Hematopoietic multipotent progenitor cell treated with erythropoietin and hydrocortisone succinate and interleukin-3 and kit ligand, for 17 days (in vitro differentiated cells): Measurements from ENCODE around the gene PHYHIPL.
A peak's percentile ranks its signal among the peaks of the same experiment; 100 is the strongest.
"Not testable (repeated sequence)": the region's sequence is repeated elsewhere in the genome, so short reads cannot be mapped to it uniquely, and the experiment has no call there.

Source experiments
- DNase-seq: peaks from one replicate; pipeline ENCODE4 v3.0.0-alpha.2; 2015; ENCODE audit warnings: low spot score

The PHYHIPL gene

DNA sequence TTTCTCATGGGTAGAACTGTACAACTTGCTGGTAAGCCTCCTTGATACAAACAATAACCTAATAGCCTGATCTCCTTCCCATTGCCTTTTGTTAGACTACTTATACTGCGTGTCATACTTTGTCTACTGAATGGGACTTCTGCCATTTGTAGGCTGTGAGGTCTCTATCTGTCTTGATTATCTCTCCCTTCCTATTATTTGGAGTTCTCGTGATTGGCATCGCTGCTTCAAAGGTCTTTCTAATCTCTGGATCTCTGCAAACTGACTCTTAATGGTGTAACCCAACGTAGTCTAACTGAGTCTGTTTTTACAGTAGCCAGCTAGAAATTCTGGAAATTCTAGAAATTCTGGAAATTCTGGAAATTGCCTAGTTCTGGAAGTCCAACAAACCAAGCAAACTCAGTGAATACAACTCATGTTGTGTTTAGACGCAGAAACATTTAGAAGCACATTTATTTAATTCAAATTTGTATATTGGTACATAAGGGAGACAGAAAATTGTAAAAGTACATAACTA, 29.8 kb downstream of the PHYHIPL start:
- DNase-seq: no peak

GRCh38 chr10:59212301-59212798, 35.9 kb downstream of the PHYHIPL start:
- DNase-seq: no peak

- no peak for DNase-seq
These were observed 37.7 kb downstream of the PHYHIPL start for GRCh38 chr10:59214160-59214559.

- no peak for DNase-seq
These were observed 39.9 kb downstream of the PHYHIPL start for GRCh38 chr10:59216178-59216869.

DNA sequence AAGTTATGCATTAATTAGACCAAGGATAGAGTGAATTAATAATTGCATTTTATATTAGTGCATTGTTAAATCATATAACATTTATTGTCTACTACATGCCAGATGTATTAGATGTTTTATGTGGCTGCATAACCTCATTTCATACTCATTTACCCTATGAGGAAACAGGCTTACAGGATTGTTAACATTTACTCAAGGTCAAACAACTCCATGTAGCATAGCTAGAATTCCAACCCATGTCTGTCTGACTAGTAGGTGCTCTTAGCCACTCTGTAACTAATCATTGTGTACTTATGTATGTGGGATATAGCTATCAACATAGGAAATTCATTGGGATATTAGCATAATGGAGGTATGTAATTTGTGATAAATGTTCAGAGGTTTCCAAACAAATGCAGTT, 46.3 kb downstream of the PHYHIPL start:
- no peak for DNase-seq

DNA sequence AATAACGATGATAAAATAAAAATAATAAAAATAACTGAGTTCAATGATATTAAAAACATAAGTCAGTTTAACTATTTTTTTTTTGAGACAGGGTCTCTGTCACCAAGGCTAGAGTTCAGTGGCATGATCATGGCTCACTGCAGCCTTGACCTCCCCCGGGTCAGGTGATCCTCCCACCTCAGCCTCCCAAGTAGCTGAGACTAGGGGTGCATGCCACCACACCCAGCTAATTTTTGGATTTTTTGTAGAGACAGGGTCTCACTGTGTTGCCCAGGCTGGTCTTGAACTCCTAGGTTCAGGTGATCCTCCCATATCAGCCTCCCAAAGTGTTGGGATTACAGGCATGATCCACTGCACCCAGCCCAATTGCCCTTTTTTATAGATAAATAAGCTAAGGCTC, 47.2 kb downstream of the PHYHIPL start:
- DNase-seq: not testable (repeated sequence)

DNA sequence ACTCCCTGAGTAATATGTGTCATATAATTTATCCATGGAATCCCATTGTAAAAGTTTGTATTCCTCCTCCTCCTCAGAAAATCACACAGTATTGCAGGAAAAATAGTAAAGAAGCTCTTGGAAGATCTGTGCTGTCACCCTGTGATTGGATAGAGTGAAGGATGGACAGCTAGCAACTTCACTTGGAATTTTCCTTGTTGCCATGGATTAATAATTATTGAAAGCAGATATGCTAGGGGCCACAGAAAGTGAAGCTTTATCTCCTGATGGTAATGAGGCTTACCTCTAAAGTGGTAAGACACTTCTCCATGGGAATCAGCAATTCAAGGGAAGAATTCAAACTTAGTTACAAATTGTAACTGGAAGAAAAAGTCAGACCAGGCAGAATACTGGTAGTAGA, 48.8 kb downstream of the PHYHIPL start:
- DNase-seq: no peak

DNA sequence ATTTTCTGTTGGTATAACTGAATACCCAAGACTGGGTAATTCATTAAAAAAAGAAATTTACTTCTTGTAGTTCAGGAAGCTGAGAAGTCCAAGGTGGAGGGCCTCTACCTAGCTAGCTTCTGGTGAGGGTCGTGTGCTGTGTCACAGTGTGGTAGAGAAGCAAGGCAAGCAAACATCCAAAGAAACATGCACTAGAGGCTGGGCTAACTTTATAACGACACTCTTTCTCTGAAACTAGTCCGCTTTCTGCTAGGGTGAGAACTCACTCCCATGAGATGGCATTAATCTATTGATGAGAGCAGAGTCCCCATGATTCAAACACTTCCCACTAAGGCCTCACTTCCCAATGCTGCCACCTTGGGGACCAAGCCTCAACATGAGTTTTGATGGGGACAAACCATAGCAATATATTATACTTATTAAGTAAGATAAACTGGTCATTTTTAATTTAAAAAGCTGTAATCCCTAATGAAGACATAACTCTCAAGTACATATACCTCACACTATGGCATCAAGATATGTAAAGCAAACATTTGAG, 50.8 kb downstream of the PHYHIPL start:
- DNase-seq: no peak

- no peak for DNase-seq
These were observed 53.0 kb downstream of the PHYHIPL start for GRCh38 chr10:59229441-59229840.

- no peak for DNase-seq
These were observed 57.8 kb downstream of the PHYHIPL start for GRCh38 chr10:59234194-59234593.

DNA sequence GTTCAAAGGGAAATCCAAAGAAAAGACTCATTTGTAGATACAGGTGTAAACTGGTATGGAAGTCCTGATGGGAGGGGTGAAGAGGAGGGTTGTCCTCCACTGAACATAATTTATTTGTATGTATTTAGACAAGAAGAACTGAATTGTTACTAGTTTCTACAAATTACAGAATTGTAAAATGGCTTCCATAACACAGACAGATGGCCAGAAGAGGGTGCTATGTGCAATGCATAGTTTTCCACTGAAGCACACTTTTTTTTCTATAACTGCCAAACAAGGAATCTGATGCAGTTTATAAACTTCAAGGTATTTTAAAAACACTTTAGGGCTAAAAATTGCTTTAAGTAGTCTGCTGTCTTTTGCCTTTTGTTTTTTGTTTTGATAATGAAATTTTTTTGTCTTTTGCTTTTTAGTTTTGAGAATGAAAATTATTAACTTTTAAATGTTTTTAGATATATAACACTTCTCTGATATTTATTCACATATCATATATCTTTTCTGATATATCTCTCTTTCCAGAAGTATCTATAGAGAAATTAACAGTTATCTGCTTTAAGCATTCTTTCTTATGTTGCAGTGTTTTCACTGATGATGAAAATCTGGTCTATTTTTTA, 58.5 kb downstream of the PHYHIPL start:
- no peak for DNase-seq

DNA sequence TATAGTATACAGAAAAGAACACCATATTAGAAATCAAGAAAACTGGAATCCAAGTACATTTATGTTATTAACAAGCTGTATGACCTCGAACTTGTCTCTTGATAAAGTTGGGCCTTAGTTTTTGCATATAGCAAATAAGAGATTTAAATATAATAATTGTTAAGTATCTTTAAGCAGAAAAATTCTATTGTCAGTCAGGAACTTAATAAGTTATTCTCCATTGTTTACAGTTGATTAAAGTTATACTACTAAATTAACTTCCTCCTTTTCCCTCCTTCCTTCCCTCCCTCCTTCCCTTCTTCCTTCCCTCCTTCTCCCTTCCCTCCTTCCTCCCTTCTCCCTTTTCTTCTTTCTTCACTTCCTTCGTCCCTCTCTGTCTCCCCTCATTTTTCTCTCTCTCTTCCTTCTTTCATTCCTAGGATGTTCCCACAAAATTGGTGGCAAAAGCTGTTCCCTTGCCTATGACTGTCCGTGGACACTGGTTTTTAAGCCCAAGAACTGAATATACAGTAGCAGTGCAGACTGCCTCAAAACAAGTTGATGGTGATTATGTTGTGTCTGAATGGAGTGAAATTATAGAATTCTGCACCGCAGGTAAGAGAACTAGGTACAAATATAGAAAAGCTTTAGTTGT, 59.7 kb downstream of the PHYHIPL start:
- no peak for DNase-seq

DNA sequence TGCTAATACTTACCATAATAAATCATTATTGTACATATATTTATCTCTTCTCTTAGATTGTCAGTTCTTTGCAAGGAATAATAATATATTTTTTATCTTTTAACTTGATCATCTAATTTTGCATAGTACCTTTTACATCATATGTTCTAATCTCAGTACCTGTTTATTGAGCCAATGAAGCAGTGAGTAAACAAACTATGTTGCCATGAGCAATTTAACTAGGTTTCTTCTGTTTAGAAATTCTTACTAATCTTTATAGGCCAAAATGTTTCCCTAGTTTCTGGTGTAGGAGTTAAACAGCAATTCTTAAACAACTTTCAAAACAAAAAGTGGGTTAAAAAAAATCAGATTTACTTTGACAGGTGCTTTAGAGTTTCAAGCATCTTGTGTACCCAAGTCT, 61.3 kb downstream of the PHYHIPL start:
- no peak for DNase-seq

GRCh38 chr10:59239108-59239507, 62.7 kb downstream of the PHYHIPL start:
- not testable (repeated sequence) for DNase-seq

GRCh38 chr10:59240582-59241183, 64.2 kb downstream of the PHYHIPL start:
- peak; percentile 24 for DNase-seq

- no peak for DNase-seq
These were observed 65.6 kb downstream of the PHYHIPL start for GRCh38 chr10:59242057-59242456.

GRCh38 chr10:59242991-59243390, 66.5 kb downstream of the PHYHIPL start:
- no peak for DNase-seq

DNA sequence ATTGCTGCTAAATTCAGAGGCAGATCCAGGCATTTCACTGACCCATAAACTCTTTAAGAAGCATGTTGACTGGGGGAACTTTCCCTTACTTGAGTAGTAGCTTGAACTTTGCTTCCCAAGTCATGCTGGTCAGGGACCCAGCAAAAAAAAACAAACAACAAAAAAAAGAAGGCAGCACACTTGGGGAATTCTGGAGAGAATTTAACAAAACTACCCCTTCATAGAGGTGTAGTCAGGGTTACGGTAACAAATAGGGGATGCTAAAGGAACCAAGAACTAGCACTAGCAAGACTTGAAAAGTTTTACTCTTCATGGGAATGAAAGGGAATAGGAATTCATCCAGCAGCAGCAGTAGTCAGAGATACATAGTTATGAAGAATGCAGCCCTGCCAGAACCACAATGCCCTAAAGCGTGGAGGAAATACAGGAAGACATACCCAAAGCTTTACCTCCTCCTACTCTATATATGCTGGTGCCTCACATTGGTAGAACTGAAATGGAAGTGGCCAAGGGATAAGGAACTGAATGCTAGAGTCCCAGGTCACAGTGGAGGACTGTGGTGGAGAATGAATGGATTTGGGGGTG, 67.3 kb downstream of the PHYHIPL start:
- DNase-seq: no peak

- no peak for DNase-seq
These were observed 68.4 kb downstream of the PHYHIPL start for GRCh38 chr10:59244871-59245270.

DNA sequence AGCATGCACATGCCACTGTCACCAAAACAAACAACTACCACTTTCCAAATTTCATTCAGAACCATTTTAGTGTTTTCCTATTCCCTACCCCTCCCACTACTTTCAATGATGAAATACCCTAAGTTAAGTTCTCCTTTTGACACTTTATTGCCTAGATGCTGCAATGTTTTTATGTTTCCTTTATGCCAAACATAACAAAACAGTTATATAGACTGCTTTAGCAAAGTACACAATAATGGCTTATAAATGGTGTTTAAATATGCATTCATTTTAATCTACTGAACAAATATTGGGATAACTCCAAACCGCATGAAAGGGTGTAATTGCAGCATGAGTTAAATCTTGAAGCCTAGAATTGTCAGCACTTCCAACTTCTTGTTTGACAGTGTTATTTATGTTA, 69.2 kb downstream of the PHYHIPL start:
- no peak for DNase-seq

- DNase-seq: no peak
These were observed 76.0 kb downstream of the PHYHIPL start for GRCh38 chr10:59252491-59252890.

DNA sequence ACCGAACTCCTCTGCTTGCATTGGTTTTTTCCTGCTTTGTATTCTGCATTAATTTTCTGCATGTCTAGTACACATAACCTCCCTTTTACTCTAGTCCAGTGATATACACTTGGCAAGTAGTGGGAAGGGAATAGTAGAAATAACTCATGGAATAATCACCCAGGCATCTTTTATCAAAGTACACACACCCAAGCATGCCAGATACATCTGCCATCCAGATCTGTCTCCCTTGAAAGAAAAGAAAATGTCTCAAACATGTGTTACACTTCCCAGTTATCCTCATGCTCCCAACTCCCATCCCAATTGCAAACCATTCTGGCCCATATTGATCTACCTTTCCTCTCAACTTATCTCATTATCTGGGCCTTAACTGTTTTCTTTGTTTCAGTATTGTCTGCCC, 79.0 kb downstream of the PHYHIPL start:
- no peak for DNase-seq
